K562 (cell line): ENCODE results near the gene ANKRD13A. TPM values are rescaled to one million over a fixed set of nuclear protein-coding genes. Genes with fewer than 3 reads are reported as not detected.

Source experiments
- ATAC-seq: fragments of 200-7000 bp; cut with Tn5 transposase; 3 replicates; pipeline ENCODE4 v1.9.1; 2020; ENCODE audit warnings: moderate library complexity
- BruUV-seq: library from RNA; stranded (reverse); fragments of 400-500 nt; replicated peaks from 2 replicates; lab custom pipeline; 2021; lab: Mats Ljungman, UMichigan
- CTCF ChIA-PET: fragments of 300-600 bp; formaldehyde crosslinking; extraction: SDS; loops from one replicate; lab custom pipeline; 2021; ENCODE audit warnings: low intra/inter-chr PET ratio; lab: Yijun Ruan, JAX
- POLR2A ChIA-PET: fragments of 300-600, 350-650 bp; sonication (Branson Sonifier 250); formaldehyde crosslinking; extraction: SDS; loops from one replicate; lab custom pipeline; 2021; ENCODE audit warnings: antibody characterized with exemption, inconsistent platforms; lab: Yijun Ruan, JAX
- DNase-seq, 4 experiments: peaks; one replicate each; pipeline versions ENCODE4 v3.0.0 to v3.0.0-alpha.2; 2011 to 2018; ENCODE audit warnings: low spot score in 3 of 4, mixed read lengths in 3 of 4; ENCODE audit errors: extremely low read depth in 1 of 4
- FAIRE-seq: peaks from 2 replicates; lab custom pipeline; 2011; peaks lifted over from hg19 to GRCh38; lab: Jason Lieb, UNC
- H2AFZ ChIP-seq: 2 replicates; pipeline ENCODE4 v1.6.0; 2011; ENCODE audit warnings: low read depth, low read length, control low read depth, inconsistent platforms
- H3K27ac ChIP-seq: fragments of 200-600 bp; 3 replicates; pipeline ENCODE4 v1.8.0; 2011; ENCODE audit warnings: low read depth, mild to moderate bottlenecking, control low read depth, inconsistent platforms, low read length, moderate library complexity, mixed read lengths; ENCODE audit errors: extremely low read depth
- H3K27me3 ChIP-seq, 2 experiments: fragments of 300-600 bp in 1 of 2; 2 replicates in 1 of 2; 3 replicates in 1 of 2; pipeline versions ENCODE4 v1.6.0 to v1.8.0; 2011; ENCODE audit warnings: inconsistent platforms in 2 of 2, low read length in 2 of 2, mild to moderate bottlenecking in 1 of 2, mixed read lengths in 1 of 2, moderate library complexity in 1 of 2; ENCODE audit not compliant: control insufficient read depth in 2 of 2, insufficient read depth in 2 of 2
- H3K36me3 ChIP-seq: fragments of 300-600 bp; 3 replicates; pipeline ENCODE4 v1.8.0; 2011; ENCODE audit warnings: mild to moderate bottlenecking, low read length, inconsistent platforms; ENCODE audit not compliant: control insufficient read depth, insufficient read depth
- H3K4me1 ChIP-seq, 2 experiments: fragments of 200-600 bp in 1 of 2; replicated peaks in 1 of 2; 2 replicates in 1 of 2; 3 replicates in 1 of 2; pipeline versions ENCODE4 v1.5.1 to v1.8.0; 2011; ENCODE audit warnings: inconsistent platforms in 2 of 2, low read length in 2 of 2, mild to moderate bottlenecking in 1 of 2, mixed read lengths in 1 of 2, moderate library complexity in 1 of 2; ENCODE audit not compliant: control insufficient read depth in 2 of 2, insufficient read depth in 2 of 2
- H3K4me2 ChIP-seq: 2 replicates; pipeline ENCODE4 v1.6.1; 2011; ENCODE audit warnings: low read length, control low read depth, inconsistent platforms, mixed read lengths; ENCODE audit not compliant: insufficient read depth
- H3K4me3 ChIP-seq: fragments of 200-600 bp; sonication (generic), shearing (Covaris generic); 2 replicates; pipeline ENCODE4 v1.5.1; 2016; ENCODE audit warnings: control low read depth, inconsistent platforms
- H3K79me2 ChIP-seq: fragments of 200-600 bp; 3 replicates; pipeline ENCODE4 v1.8.0; 2011; ENCODE audit warnings: low read length, inconsistent platforms; ENCODE audit not compliant: control insufficient read depth, insufficient read depth
- H3K9ac ChIP-seq, 2 experiments: 2 replicates each; pipeline versions ENCODE4 v1.6.0 to v1.6.1; 2011; ENCODE audit warnings: low read depth in 2 of 2, low read length in 2 of 2, control low read depth in 1 of 2, inconsistent platforms in 1 of 2, mild to moderate bottlenecking in 1 of 2, mixed read lengths in 1 of 2; ENCODE audit not compliant: insufficient read depth in 1 of 2
- H3K9me1 ChIP-seq: one replicate; pipeline ENCODE4 v1.6.0; 2011; ENCODE audit warnings: inconsistent platforms, mild to moderate bottlenecking, low read length, moderate library complexity; ENCODE audit not compliant: control insufficient read depth, insufficient read depth
- H3K9me3 ChIP-seq: replicated peaks from 2 replicates; pipeline ENCODE4 v1.5.1; 2011; ENCODE audit warnings: low read depth, low read length, inconsistent platforms; ENCODE audit not compliant: control insufficient read depth, insufficient read depth
- H4K20me1 ChIP-seq: replicated peaks from 2 replicates; pipeline ENCODE4 v1.6.1; 2011; ENCODE audit warnings: low read length, inconsistent platforms, mixed read lengths; ENCODE audit not compliant: control insufficient read depth, insufficient read depth
- CEBPB ChIP-seq: fragments of 450-650 bp; IDR thresholded peaks from 2 replicates; pipeline ENCODE4 v1.6.1; 2016; ENCODE audit warnings: missing genetic modification characterization, missing compliant biosample characterization
- CEBPG ChIP-seq, 3 experiments: fragments of 200-800 bp in 1 of 3; sonication (Bioruptor generic) in 1 of 3; sonication (generic) in 1 of 3; formaldehyde crosslinking in 1 of 3; IDR thresholded peaks in 2 of 3; conservative IDR thresholded peaks in 1 of 3; 2 replicates each; pipeline versions ENCODE4 v1.6.1 to v1.8.0; 2016 to 2022; ENCODE audit warnings: missing compliant biosample characterization in 2 of 3, missing genetic modification characterization in 2 of 3, mild to moderate bottlenecking in 1 of 3, missing genetic modification reagents in 1 of 3
- CSDE1 ChIP-seq, 2 experiments: fragments of 450-650 bp; IDR thresholded peaks; 2 replicates each; pipeline ENCODE4 v1.6.1; 2016; ENCODE audit warnings: mild to moderate bottlenecking in 1 of 2
- DIDO1 ChIP-seq: fragments of 450-650 bp; IDR thresholded peaks from 2 replicates; pipeline ENCODE4 v1.6.1; 2016; ENCODE audit warnings: low read depth, missing biosample characterization, missing genetic modification characterization
- HMGN3 ChIP-seq: IDR thresholded peaks from 2 replicates; pipeline ENCODE4 v1.6.1; 2011; ENCODE audit warnings: borderline replicate concordance, low read depth, mild to moderate bottlenecking, mixed read lengths, low read length; ENCODE audit not compliant: insufficient read length; ENCODE audit errors: extremely low read depth
- ZNF830 ChIP-seq: fragments of 250-450 bp; sonication (Bioruptor Pico); IDR thresholded peaks from 2 replicates; pipeline ENCODE4 v1.5.0; 2021; ENCODE audit warnings: mild to moderate bottlenecking
- WGBS: fragments of 100-300 bp; shearing (Covaris generic); methylation state at CpG from one replicate; pipeline ENCODE4 v1.1.6; 2016; ENCODE audit warnings: low coverage, mixed read lengths; ENCODE audit not compliant: insufficient coverage; ENCODE audit errors: missing lambda C conversion rate; 5-methylcytosine and 5-hydroxymethylcytosine counted together
- in situ Hi-C: fragments of 300-500 bp; cut with MboI; formaldehyde crosslinking; loops from 4 replicates; pipeline ENCODE4 v1.15.0; 2018; ENCODE audit warnings: inconsistent platforms, mixed read lengths
- intact Hi-C: fragments of 100-400 bp; cut with micrococcal nuclease; formaldehyde crosslinking; loops from 2 replicates; pipeline ENCODE4 v1.14.2; 2022
- polyA plus RNA-seq, 8 experiments: library from polyadenylated mRNA; depleted of rRNA in 4 of 8; stranded (reverse) in 5 of 8; unstranded in 3 of 8; fragments of >200 nt; fragmentation: Nextera tagmentation in 2 of 8; fragmentation: Illumina TruSeq in 1 of 8; extraction: Ambion mirVana in 2 of 8; extraction: Trizol in 1 of 8; gene quantifications; 2 replicates each; pipeline versions ENCODE4 v1.2.1 to v1.2.3, GENCODE V29; 2011 to 2014; ENCODE audit warnings: inconsistent platforms in 1 of 8, missing spikeins in 1 of 8
- total RNA-seq, 7 experiments: library from RNA; depleted of rRNA in 6 of 7; stranded (reverse); fragments of >200 nt in 6 of 7; fragmentation: Illumina TruSeq in 2 of 7; extraction: Trizol in 2 of 7; gene quantifications; 2 replicates each; pipeline versions ENCODE4 v1.2.1 to v1.2.3, GENCODE V29; 2011 to 2021; ENCODE audit warnings: low replicate concordance in 1 of 7

ANKRD13A gene
- total and polyA plus RNA-seq, 9 of the 15 experiments (the other 6 are each of a cell fraction or from before 2014, with no cell fraction given), result 5.0 to 55.0 (median 41.5) TPM

- H3K9ac ChIP-seq, result no peak overlapping the region
- no peaks in the 10 kb centered on the region for H3K27me3 ChIP-seq
- no peaks in the 10 kb centered on the region for H3K9me3 ChIP-seq
- intact Hi-C loops, result no loop called here
- no peak for ATAC-seq
- POLR2A ChIA-PET, result interaction anchor here (1.0 to 1.6 kb wide), 3 partner anchors 8 to 10 kb away, joined by 4 read pairs; no protein-coding TSS in a partner anchor
- no peaks in the 10 kb centered on the region for H4K20me1 ChIP-seq
- no peaks in the 10 kb centered on the region for H3K4me1 ChIP-seq
- peaks cover 13% of the 10 kb centered on the region for H3K79me2 ChIP-seq
- 88% methylated on average over 6 of the region's 6 CpGs for WGBS
- H2AFZ ChIP-seq, result no peak overlapping the region
- no peaks in the 10 kb centered on the region for H3K9me1 ChIP-seq
- no TSS peak for BruUV-seq
- CTCF ChIA-PET, result no interaction called here
- no peak for DNase-seq
- H3K4me2 ChIP-seq, result no peak overlapping the region
- in situ Hi-C loops, result no loop called here
- no peak overlapping the region for H3K27ac ChIP-seq
- H3K36me3 ChIP-seq, result peaks cover 30% of the 10 kb centered on the region; the same call in 2 of the 3 replicates
- FAIRE-seq, result no peak
- H3K4me3 ChIP-seq, result no peak overlapping the region
- no peak for TF ChIP-seq DIDO1 (tag)
- TF ChIP-seq HMGN3, result no peak
- TF ChIP-seq CEBPG (CRISPR knock-in tag; IDR thresholded peaks at IDR 0.05), result no peak
- TF ChIP-seq CEBPG (tag; conservative IDR thresholded peaks at IDR 0.05 in 1 of 2, IDR thresholded peaks at IDR 0.05 in 1 of 2), result peak in 1 of 2 experiments; percentile 41; a peak in 2 of 4 replicates
- no peak for TF ChIP-seq CSDE1 (IDR thresholded peaks at IDR 0.05)
- no peak for TF ChIP-seq ZNF830 (CRISPR knock-in tag)
- TF ChIP-seq CEBPB (tag), result peak; percentile 63
Observed at GRCh38 chr12:110012137-110012536, 12.9 kb downstream of the ANKRD13A start.
